NCI-H2107 treated with DMSO at 0.1 percent for 48 hours (cell line): ENCODE measurements around the gene PRDM10.
A peak's percentile ranks its signal among the peaks of the same experiment; 100 is the strongest.
"Not testable (repeated sequence)": the region's sequence is repeated elsewhere in the genome, so short reads cannot be mapped to it uniquely, and the experiment has no call there.

ENCODE experiments used
- DNase-seq: peaks from one replicate; lab custom pipeline; 2025; ENCODE audit not compliant: unreplicated experiment; lab: John Stamatoyannopoulos, UW

The PRDM10 gene

DNA sequence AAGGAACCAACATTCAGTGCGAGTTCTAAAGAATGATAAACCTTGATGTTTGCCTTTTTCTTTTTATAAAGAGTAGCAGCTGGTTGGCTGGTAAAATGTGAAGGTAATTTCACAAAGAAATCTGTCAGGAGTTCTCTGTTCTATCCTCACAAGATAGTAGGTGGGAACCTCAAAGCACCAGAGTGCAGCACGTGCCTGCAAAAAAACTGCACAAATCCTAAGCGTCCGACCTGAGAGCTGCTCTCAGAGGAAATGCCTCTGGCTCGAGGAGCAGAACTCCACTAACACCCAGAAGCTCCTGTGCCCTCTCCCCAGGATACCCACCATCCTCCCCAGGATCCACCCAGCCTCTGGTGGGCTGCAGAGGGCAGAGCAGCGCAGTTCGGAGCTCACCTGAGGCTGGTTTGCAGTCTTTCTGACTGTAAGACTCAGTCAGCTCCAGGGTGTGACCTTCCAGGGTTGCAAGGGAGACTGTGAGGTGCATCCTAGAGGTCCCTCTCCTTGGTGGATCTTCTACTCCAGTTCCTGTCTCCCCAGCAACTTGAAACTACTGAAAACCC, 23.5 kb downstream of the PRDM10 start:
- DNase-seq: no peak

DNA sequence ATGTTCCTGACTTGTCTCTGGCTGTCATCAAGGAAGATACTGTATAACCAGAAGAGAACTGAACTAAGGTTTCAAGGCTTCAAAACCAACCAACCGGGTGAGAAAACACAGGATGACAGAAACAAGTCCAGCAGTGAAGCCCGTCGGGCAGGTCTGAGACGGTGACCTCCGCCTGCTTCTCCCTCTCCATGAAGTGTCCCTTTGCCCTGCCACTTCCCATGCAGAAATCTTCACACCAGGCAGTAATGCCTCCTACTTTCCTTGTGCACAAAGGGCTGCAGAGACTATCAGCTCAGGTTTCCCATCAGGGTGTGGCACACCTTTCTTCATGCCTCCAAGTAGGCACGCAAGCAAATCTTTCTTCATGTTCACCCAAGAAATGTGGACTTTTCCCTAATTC, 24.2 kb downstream of the PRDM10 start:
- DNase-seq: no peak

DNA sequence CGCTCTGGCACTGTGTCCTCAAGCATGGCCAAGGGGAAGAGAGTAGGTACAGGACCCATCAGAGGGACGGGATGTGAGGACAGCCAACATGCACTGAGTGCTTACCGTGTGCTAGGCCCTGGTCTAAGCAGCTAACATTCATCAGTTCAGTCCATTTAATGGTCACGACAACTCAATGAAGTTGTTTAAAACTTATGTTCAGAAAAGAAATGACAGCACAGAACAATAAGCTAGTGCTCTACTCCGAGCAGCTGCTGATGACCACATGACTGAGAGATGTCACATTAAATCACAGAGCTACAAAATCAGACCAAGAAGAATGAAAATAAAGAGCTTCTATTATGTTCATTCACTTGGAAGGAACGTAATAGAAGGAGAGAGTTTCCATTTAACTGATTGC, 26.3 kb downstream of the PRDM10 start:
- DNase-seq: no peak

DNA sequence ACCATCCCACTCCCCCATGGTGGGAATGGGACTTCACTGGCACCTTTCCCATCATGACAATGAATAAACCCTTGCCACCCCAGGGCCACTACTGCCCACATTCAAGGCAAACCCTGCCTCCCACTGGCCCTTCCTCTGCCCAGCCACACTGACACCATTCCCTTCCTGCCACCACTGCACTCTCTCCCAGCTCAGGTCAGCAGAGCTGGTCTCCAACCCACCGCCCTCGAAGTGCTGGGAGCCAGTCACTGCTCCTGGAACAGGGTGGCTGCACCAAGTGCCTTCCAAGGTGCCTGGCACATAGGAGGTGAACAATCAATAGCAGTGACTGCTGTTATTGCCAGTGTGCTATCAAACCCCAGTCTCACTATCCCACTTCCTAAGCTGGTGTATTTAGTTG, 27.1 kb downstream of the PRDM10 start:
- DNase-seq: no peak

DNA sequence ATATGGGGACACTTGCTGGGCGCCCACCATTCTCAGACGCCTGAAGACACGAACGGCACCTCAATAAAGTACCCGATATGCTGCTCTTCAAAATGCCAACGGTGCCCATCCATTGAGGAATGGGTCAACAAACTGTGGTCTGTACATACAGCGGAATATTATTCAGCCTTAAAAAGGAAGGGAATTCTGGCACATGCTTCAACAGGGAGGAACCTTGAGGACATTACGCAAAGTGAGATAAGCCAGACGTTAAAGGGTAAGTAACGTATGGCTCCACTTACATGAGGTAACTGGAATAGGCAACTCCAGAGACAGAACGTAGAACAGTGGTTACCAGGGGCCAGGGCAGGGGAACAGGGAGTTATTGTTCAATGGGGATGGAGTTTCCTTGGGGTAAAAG, 28.0 kb downstream of the PRDM10 start:
- DNase-seq: no peak

DNA sequence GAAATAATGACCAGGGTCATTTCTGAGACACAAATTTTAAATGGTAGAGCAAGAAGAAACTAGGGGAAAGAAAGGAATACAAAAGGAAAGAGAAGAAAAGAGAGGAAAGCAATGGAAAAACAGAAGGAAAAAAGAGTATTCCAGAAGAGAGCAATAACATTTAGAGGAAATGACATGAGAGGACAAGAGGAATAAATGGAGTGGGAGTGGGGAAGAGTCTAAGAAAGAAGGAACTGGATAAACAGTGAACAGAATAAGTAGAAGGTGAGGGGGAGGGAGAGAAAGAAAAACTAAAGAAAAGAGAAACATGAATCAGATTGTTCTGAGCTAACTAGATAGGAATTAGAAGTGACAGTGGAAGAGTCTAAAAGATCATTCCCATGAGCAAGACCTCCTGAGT, 28.4 kb downstream of the PRDM10 start:
- no peak for DNase-seq

DNA sequence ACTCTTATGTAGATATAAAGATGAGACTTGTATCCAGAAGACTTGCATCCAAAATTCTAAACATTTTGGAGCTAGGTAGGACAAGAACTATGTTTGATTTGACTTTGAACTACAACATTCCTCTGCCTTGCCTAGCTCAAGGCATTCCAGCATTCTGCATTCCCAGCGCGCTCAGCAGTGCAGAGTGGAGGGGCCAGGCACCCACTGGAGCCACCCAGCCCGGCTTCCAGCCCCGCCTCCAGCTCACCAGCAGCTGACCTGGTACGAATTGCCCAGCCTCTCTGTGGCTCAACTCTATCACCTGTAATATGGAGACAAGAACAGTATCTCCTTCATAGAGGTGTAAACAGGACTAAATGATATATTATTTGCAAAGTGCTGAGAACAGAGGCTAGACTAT, 28.8 kb downstream of the PRDM10 start:
- no peak for DNase-seq

DNA sequence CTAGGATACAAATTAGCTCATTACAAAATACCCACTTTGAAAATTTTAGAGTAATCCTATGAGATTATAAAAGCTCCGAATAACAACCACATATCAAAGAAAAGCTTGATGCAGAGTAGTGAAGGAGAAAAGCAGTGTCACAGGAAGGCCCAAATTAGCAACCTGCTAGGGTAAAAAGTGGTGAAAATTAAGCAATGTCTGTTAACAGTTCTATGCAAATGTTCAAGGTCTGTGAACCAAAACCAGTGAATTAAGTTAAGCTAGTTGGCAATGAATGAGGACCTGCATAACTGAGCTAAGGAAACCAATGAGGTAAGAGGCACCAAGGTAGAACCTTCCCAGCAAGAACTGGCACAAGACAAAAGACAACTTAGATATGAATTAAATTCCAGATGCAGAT, 29.6 kb downstream of the PRDM10 start:
- no peak for DNase-seq

DNA sequence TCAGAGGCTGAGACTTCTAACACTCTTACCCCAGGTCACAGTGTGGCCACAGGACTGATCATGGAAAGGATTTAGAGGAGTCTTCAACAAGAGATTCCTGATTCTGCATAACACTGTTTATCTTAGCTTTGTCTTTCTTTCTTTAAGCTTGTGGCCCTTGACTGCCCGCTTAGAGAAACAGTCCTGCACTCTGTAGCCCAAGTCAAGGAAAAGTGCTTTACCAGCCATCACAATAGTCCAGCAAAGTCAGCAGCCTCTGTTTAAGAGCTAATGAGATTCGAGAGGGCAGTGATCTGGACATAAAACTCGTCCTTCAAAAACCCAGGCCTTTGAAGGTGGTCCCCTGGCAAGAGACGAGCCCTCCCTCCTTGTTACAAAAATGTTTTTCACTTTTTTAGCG, 30.0 kb downstream of the PRDM10 start:
- DNase-seq: no peak

DNA sequence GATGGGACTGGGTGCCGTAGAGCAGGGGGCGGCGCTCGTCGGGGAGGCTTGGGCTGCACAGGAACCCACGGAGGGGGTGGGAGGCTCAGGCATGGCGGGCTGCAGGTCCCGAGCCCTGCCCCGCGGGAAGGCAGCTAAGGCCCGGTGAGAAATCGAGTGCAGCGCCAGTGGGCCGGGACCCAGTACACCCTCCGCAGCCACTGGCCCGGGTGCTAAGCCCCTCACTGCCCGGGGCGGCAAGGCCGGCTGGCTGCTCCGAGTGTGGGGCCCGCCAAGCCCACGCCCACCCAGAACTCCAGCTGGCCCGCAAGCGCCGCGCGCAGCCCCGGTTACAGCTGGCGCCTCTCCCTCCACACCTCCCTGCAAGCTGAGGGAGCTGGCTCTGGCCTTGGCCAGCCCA, 30.8 kb downstream of the PRDM10 start:
- not testable (repeated sequence) for DNase-seq

DNA sequence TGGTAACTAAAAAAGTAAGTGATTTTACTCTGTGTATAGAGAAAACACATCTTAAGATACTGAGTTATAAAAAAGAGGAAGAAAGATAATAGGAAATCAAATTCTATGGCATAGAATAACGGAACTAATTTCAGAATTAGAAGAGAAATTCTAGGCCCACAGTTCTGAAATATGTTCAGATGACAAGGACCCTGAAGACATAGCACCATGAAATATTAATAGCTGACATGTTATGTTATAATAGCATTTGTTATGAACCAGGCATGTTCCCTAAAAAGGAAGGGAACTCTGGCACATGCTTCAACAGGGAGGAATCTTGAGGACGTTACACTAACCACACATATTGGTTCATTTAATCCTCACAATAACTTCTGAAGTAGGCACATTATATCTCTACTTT, 32.7 kb downstream of the PRDM10 start:
- no peak for DNase-seq

DNA sequence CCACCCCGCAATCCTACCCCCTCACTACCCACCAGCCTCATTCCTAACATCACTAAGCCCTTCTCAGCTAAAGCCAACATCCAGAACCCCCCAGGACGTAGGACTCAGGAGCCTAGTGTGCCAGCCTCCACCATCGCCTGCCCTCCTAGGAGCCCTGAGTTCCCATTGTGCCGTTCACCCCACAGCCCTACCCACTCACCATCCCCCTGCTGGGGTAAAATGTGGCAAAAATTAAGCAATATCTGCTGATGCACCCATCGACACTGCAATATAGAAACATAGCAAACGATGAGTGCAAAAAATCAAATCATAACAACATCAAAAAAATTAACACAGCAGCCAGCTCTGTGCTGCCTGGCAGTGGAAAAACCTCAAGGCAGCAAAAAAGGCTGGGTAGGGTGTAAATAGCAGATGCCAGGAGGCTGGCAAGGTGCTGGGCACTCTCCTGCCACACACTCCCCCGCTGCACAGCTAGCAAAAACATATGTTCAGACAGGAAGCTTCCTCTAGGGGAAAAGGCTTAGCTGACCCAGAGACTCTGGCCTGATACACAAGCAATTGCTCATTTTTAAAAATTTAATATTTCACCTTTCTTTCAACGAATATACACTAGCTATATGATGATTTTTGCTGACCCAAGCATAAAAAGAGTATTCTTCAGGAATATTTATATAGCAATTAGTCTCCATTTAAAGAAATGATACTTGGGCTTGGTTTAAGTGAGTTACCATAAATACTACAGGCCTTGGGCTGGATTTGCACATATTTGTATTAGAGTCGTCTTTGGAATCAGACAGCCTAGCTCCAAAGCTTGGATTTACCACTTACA, 33.8 kb downstream of the PRDM10 start:
- DNase-seq: no peak

DNA sequence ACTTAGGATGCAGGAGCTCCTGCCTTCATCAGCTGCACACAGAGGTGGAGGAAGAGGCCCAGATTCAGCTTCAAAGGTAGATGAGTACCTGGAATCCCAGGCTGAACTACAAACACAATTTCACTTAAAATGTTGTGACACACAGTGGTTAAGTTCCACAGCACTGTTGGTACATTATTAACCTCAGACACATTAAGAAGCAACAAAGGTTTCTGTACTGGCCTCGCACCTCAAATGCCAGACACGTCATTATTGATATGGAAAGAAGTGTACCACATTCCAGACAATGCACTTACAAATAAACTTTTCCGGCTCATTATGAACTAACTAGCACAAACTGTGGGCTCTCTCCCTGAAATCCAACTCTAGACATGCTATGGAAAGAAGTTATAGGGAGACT, 34.6 kb downstream of the PRDM10 start:
- no peak for DNase-seq

DNA sequence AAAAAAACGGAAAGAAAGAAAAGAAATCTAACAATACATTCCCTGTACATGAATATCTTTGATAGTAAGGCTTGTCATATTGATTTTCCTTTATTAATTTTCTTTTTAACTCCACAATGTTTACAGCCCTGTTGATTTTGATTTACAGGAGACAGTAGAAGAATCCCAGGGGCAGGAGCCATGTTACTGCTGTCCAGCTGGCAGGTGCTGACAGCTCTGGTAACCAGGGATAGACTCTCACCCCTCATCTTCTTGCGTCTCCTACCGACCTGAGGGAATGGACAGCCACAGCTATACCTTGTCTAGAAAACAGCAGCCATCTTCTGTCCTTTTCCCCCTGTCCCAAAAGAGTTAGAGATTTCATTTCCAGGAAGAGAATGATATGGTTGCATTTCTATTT, 37.4 kb downstream of the PRDM10 start:
- DNase-seq: no peak

DNA sequence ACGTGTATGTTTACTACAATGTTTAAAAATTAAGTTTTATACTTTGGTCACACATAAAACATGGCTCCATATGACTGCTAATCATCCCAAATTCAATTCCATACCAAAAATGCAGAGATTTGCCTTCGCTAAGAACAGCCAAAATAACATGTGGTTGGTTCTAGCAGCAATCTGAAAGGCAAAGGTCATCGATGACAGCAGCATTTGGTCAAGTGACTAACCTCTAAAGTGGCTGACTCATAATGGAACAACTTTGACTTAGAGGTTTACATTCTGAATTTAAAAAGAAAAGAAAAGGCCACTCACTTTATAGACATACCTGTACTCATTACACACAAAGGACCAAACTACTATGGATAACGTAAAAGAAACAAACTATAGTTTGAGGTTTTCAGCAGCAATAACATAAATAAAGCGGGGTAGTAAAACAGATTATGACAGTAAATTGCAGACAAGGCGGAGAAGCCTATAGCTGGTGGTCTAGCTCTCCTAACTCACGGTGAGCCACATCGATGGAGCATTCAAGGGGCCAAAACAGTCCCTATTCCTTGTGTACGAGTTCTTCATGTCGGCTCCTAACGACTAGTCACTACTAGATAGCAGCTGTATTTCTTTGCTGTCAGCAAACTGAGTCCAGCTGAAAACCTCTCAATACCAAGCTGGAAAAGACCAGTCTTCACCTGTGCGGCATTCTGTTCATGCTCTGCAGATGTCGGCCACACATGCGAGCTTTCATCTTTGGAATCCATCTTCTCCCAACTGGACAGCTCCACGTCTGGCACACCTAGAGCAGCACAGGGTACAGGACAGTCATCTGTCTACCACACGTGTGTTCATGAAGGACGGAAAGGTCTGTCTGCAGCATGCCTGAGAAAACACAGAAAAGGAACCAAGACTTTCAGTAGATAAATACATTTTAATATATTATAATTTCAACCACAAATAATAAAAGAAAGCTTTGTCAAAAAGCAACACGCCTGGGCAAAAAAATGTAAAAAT, 42.1 kb downstream of the PRDM10 start:
- DNase-seq: no peak

DNA sequence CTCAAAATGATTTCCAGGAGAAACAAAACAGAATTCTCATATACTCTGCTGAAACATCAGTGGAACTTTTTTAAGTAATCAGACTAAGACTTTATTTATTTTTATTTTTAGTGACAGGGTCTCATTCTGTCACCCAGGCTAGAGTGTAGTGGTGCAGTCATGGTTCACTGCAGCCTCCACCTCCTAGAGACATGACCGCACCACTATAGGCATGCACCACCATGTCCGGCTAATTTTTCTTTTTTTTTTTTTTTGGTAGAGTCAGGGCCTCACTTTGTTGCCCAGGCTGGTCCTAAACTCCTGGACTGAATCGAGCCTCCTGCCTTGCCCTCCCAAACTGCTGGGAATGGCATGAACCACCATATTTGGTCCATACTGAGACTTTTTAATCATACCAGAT, 42.9 kb downstream of the PRDM10 start:
- DNase-seq: no peak

DNA sequence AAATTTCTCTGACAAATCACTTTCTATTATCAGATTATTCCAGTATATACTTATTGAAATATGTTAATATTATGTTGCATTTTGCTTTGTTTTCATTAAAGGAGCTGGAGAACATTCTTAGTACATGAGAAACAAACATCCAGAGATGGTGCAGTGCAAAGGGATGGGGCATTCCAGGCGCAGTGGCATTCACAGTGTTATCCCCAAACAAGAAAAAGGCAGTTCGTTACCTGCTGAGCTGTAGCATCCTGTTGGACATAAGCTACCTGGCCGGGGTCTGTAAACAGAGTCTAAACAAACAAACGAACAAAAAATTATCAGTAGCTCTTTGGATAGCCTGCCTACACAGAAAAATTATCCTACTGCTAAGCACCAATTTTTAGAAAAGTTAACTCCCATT, 47.4 kb downstream of the PRDM10 start:
- no peak for DNase-seq

DNA sequence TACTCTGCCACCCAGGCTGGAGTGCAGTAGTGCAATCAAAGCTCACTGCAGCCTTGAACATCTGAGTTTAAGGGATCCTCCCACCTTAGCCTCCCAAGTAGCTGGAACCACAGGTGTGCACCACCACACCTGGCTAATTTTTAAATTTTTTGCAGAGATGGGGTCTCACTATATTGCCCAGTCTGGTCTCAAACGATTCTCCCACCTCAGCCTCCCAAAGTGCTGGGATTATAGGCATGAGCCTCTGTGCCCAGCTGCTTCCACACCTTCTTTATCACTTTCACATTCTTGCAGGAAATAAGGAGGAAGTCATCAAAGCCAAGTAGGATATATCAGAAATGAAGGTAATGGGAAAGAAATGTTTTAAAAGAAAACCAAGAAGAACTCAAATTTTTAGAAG, 47.9 kb downstream of the PRDM10 start:
- DNase-seq: not testable (repeated sequence)

DNA sequence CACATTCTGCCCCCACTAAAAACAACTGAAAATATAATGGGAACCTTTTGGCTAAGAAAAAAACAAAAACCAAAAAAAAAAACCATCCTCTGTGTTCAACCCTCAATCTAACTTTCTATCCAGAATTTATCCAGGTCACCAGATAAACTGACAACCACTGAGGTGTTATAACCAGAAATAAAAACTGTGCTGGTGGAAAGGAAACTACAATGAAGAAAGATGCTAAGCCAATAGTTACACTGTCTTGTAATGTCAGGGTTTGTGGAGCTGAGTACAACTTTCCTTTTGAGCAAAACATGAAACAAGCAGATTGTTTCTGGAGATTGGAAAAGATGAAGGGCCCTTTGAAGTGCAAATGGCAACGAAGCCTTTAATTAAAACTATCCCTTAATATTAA, 50.8 kb downstream of the PRDM10 start:
- no peak for DNase-seq

DNA sequence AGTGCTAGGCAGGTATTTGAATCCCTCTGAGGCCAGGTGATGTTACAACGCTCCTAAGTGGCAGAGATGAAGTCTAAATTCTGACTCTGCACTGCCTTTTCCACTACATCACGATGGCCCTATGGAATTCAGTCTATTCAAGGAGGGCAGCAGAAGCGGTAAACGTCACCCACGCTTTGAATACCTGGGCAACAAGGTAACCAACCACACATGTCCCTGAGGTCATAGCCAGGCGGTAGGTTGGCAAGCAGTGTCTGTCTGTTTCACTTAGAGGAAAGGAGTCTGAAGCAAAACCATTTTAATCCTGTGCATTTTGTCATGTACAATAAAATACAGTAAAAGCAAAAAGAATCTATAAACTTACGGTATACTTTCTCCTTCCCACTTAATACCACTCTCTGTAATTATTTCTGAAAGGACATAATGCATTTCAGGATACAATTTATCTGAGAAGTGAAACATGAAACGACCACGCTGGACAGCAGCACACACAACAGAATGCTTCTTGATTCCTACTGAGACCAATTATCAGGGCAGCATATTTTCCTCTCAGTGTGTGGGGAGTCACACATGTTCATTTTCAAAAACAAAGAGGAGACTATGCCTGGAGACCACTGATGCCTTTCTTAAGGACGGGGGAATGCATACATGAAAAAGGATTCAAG, 51.3 kb downstream of the PRDM10 start:
- peak; percentile 40 for DNase-seq
